K562 (cell line): Measurements from ENCODE around the gene CUL1. TPM values are rescaled to one million over a fixed set of nuclear protein-coding genes. Genes with fewer than 3 reads are reported as not detected.
A peak's percentile ranks its signal among the peaks of the same experiment; 100 is the strongest.

Experiments
- BCL6 ChIP-seq: fragments of 250-450 bp; sonication (Bioruptor Pico); IDR thresholded peaks from 2 replicates; pipeline ENCODE4 v1.4.0; 2020
- MEIS2 ChIP-seq: fragments of 450-650 bp; IDR thresholded peaks from 2 replicates; pipeline ENCODE4 v1.6.1; 2014; ENCODE audit warnings: mild to moderate bottlenecking; ENCODE audit not compliant: partially characterized antibody
- TFAP4 ChIP-seq: sonication (generic); formaldehyde crosslinking; IDR thresholded peaks from 2 replicates; pipeline ENCODE4 v1.8.0; 2022; ENCODE audit warnings: missing genetic modification reagents, mild to moderate bottlenecking, moderate library complexity, borderline replicate concordance
- ZNF143 ChIP-seq: sonication (generic); formaldehyde crosslinking; IDR thresholded peaks from 2 replicates; pipeline ENCODE4 v1.9.0; 2022; ENCODE audit warnings: mild to moderate bottlenecking, missing genetic modification reagents
- ZNF609 ChIP-seq: sonication (generic); formaldehyde crosslinking; IDR thresholded peaks from 2 replicates; pipeline ENCODE4 v1.8.1; 2023; ENCODE audit warnings: missing genetic modification reagents, mild to moderate bottlenecking, borderline replicate concordance
- polyA plus RNA-seq, 8 experiments: library from polyadenylated mRNA; depleted of rRNA in 4 of 8; stranded (reverse) in 5 of 8; unstranded in 3 of 8; fragments of >200 nt; fragmentation: Nextera tagmentation in 2 of 8; fragmentation: Illumina TruSeq in 1 of 8; extraction: Ambion mirVana in 2 of 8; extraction: Trizol in 1 of 8; gene quantifications; 2 replicates each; pipeline versions ENCODE4 v1.2.1 to v1.2.3, GENCODE V29; 2011 to 2014; ENCODE audit warnings: inconsistent platforms in 1 of 8, missing spikeins in 1 of 8
- total RNA-seq, 7 experiments: library from RNA; depleted of rRNA in 6 of 7; stranded (reverse); fragments of >200 nt in 6 of 7; fragmentation: Illumina TruSeq in 2 of 7; extraction: Trizol in 2 of 7; gene quantifications; 2 replicates each; pipeline versions ENCODE4 v1.2.1 to v1.2.3, GENCODE V29; 2011 to 2021; ENCODE audit warnings: low replicate concordance in 1 of 7

Gene CUL1
- total and polyA plus RNA-seq, 9 of the 15 experiments (the other 6 are each of a cell fraction or from before 2014, with no cell fraction given): 31.5 to 107 (median 96.5) TPM

- TF ChIP-seq ZNF609 (CRISPR knock-in tag): peak; percentile 38; the same call in 1 of the 2 replicates
- no peak for TF ChIP-seq BCL6 (CRISPR knock-in tag)
- TF ChIP-seq ZNF143 (CRISPR knock-in tag): no peak
- 0 out of 2 replicates have a peak, but pooled peaks have one; percentile 4 for TF ChIP-seq TFAP4 (CRISPR knock-in tag)
- TF ChIP-seq MEIS2: no peak
- TF ChIP-seq, all 486 proteins: peak for 18
These were observed 701 bp upstream of the CUL1 start (continued) for GRCh38 chr7:148698007-148698396.
